Measurements from ENCODE around the gene HRAS.

- TF ChIP-seq POLR2A (IDR thresholded peaks at IDR 0.05): no peak
- TF ChIP-seq POLR2AphosphoS5 (IDR thresholded peaks at IDR 0.05; ENCODE audit: insufficient read depth in 1 of 2, low read depth in 1 of 2): no peak
- no peak for TF ChIP-seq CTCF (IDR thresholded peaks at IDR 0.05)
These were observed 33.9 kb upstream of the HRAS start for GRCh38 chr11:569158-569885.
